ENCODE measurements around the gene APOBEC3G.

GRCh38 chr22:39108487-39108886, 31.4 kb downstream of the APOBEC3G start:
- TF ChIP-seq CTCF (IDR thresholded peaks at IDR 0.05) (no peak), EP300 (IDR thresholded peaks at IDR 0.05) (no peak), POLR2AphosphoS5 (IDR thresholded peaks at IDR 0.05) (no peak)

Data from suprapubic skin (tissue), 4 donors.